ENCODE results near the gene WDR70. TPM values are rescaled to one million over a fixed set of nuclear protein-coding genes. Genes with fewer than 3 reads are reported as not detected.
"Not testable (repeated sequence)": the region's sequence is repeated elsewhere in the genome, so short reads cannot be mapped to it uniquely, and the experiment has no call there.

The WDR70 gene
- total and polyA plus RNA-seq, 2 of the 8 experiments (the other 6 are each of a cell fraction or from before 2014, with no cell fraction given) = 10.6 to 37.4 TPM

DNA sequence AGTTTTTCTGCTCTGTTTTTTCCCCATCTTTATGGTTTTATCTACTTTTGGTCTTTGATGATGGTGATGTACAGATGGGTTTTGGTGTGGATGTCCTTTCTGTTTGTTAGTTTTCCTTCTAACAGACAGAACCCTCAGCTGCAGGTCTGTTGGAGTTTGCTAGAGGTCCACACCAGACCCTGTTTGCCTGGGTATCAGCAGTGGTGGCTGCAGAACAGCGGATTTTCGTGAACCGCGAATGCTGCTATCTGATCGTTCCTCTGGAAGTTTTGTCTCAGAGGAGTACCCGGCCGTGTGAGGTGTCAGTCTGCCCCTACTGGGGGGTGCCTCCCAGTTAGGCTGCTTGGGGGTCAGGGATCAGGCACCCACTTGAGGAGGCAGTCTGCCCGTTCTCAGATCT lies 300.2 kb downstream of the WDR70 start:
- H2BK20ac ChIP-seq (ENCODE audit: low read length); CTCF ChIA-PET (ENCODE audit: partially characterized antibody); H2BK12ac ChIP-seq (ENCODE audit: low read depth, low read length); H3K9me3 ChIP-seq (ENCODE audit: insufficient read depth in 2 of 2, low read depth in 1 of 2, low read length in 1 of 2); H2AK5ac ChIP-seq (ENCODE audit: low read depth, low read length); H3K27ac ChIP-seq (ENCODE audit: low read depth, low read length); H3K4me3 ChIP-seq (ENCODE audit: extremely low read depth in 1 of 4, insufficient read depth in 2 of 4, low read depth in 3 of 4, low read length in 4 of 4); H3K79me2 ChIP-seq (ENCODE audit: control insufficient read depth in 1 of 2, insufficient read depth in 2 of 2, low read length in 2 of 2); H4K20me1 ChIP-seq (replicated peaks in 1 of 2; ENCODE audit: control insufficient read depth in 1 of 2, insufficient read depth in 2 of 2, low read length in 2 of 2); H3K23ac ChIP-seq (ENCODE audit: insufficient read length); H4K91ac ChIP-seq (replicated peaks; ENCODE audit: insufficient read length, low read length); H3K18ac ChIP-seq (ENCODE audit: extremely low read depth, low read length); H4K5ac ChIP-seq (ENCODE audit: insufficient read length, low read depth, low read length); H3K4ac ChIP-seq (replicated peaks; ENCODE audit: insufficient read length, low read depth, low read length); H3K14ac ChIP-seq (ENCODE audit: insufficient read length); FAIRE-seq; H3K4me2 ChIP-seq (ENCODE audit: insufficient read depth in 1 of 2, low read depth in 2 of 2, low read length in 2 of 2); H2BK15ac ChIP-seq (ENCODE audit: low read length); POLR2A ChIA-PET (ENCODE audit: partially characterized antibody); DNase-seq (ENCODE audit: low read depth in 1 of 2, low spot score in 2 of 2); H2AFZ ChIP-seq (ENCODE audit: low read length); H3K36me3 ChIP-seq (ENCODE audit: control insufficient read depth in 2 of 4, insufficient read depth in 4 of 4, low read length in 3 of 4); H2BK5ac ChIP-seq (ENCODE audit: low read depth, low read length); H3K23me2 ChIP-seq (ENCODE audit: low read depth, low read length); H3K27me3 ChIP-seq (replicated peaks in 1 of 4; ENCODE audit: control insufficient read depth in 3 of 4, extremely low read depth in 1 of 4, insufficient read depth in 3 of 4, low read length in 3 of 4); H3K79me1 ChIP-seq (ENCODE audit: low read depth, low read length); H2BK120ac ChIP-seq (replicated peaks; ENCODE audit: low read depth, low read length); H3K56ac ChIP-seq (replicated peaks; ENCODE audit: insufficient read length, low read depth, low read length); H4K8ac ChIP-seq (ENCODE audit: extremely low read depth, insufficient read depth, low read length); H3K9ac ChIP-seq (replicated peaks in 1 of 4; ENCODE audit: extremely low read depth in 1 of 4, low read depth in 3 of 4, low read length in 3 of 4); H3K4me1 ChIP-seq (replicated peaks in 1 of 4; ENCODE audit: control insufficient read depth in 3 of 4, insufficient read depth in 4 of 4, low read length in 3 of 4): not testable (repeated sequence)
- 93% methylated on average over 6 of the region's 8 CpGs; no CpG with 5 or more reads in 1 of the 2 experiments for WGBS, 2 experiments (ENCODE audit: extremely low coverage in 1 of 2, insufficient coverage in 1 of 2, insufficient read length in 1 of 2, insufficient replicate concordance in 2 of 2, low coverage in 1 of 2, low lambda C conversion rate in 2 of 2, missing lambda C conversion rate in 1 of 2)

DNA sequence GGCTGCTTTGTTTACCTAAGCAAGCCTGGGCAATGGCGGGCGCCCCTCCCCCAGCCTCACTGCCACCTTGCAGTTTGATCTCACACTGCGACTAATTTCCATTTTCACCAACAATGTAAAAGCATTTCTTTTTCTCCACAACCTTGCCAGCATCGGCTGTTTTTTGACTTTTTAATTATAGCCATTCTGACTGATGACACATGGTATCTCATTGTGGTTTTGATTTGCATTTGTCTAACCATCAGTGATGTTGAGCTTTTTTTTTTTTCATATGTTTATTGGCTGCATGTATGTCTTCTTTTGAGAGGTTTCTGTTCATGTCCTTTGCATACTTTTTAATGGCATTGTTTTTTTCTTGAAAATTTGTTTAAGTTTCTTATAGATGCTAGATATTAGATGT lies 300.8 kb downstream of the WDR70 start:
- 93% methylated on average over 4 of the region's 4 CpGs; no CpG with 5 or more reads in 1 of the 2 experiments for WGBS, 2 experiments (ENCODE audit: extremely low coverage in 1 of 2, insufficient coverage in 1 of 2, insufficient read length in 1 of 2, insufficient replicate concordance in 2 of 2, low coverage in 1 of 2, low lambda C conversion rate in 2 of 2, missing lambda C conversion rate in 1 of 2)
- H2BK120ac ChIP-seq (replicated peaks; ENCODE audit: low read depth, low read length); H2BK12ac ChIP-seq (ENCODE audit: low read depth, low read length); H3K4me2 ChIP-seq (ENCODE audit: insufficient read depth in 1 of 2, low read depth in 2 of 2, low read length in 2 of 2); H2BK20ac ChIP-seq (ENCODE audit: low read length); H2AFZ ChIP-seq (ENCODE audit: low read length); H3K18ac ChIP-seq (ENCODE audit: extremely low read depth, low read length); H3K9me3 ChIP-seq (ENCODE audit: insufficient read depth in 2 of 2, low read depth in 1 of 2, low read length in 1 of 2); H3K79me2 ChIP-seq (ENCODE audit: control insufficient read depth in 1 of 2, insufficient read depth in 2 of 2, low read length in 2 of 2); H2BK15ac ChIP-seq (ENCODE audit: low read length); H4K8ac ChIP-seq (ENCODE audit: extremely low read depth, insufficient read depth, low read length); H3K4me1 ChIP-seq (replicated peaks in 1 of 4; ENCODE audit: control insufficient read depth in 3 of 4, insufficient read depth in 4 of 4, low read length in 3 of 4); H3K4ac ChIP-seq (replicated peaks; ENCODE audit: insufficient read length, low read depth, low read length); H3K27ac ChIP-seq (ENCODE audit: low read depth, low read length); H2AK5ac ChIP-seq (ENCODE audit: low read depth, low read length); H3K23me2 ChIP-seq (ENCODE audit: low read depth, low read length); H3K27me3 ChIP-seq (replicated peaks in 1 of 4; ENCODE audit: control insufficient read depth in 3 of 4, extremely low read depth in 1 of 4, insufficient read depth in 3 of 4, low read length in 3 of 4); CTCF ChIA-PET (ENCODE audit: partially characterized antibody); H3K23ac ChIP-seq (ENCODE audit: insufficient read length); H4K91ac ChIP-seq (replicated peaks; ENCODE audit: insufficient read length, low read length); H3K14ac ChIP-seq (ENCODE audit: insufficient read length); H3K9ac ChIP-seq (replicated peaks in 1 of 4; ENCODE audit: extremely low read depth in 1 of 4, low read depth in 3 of 4, low read length in 3 of 4); H4K20me1 ChIP-seq (replicated peaks in 1 of 2; ENCODE audit: control insufficient read depth in 1 of 2, insufficient read depth in 2 of 2, low read length in 2 of 2); H3K4me3 ChIP-seq (ENCODE audit: extremely low read depth in 1 of 4, insufficient read depth in 2 of 4, low read depth in 3 of 4, low read length in 4 of 4); H2BK5ac ChIP-seq (ENCODE audit: low read depth, low read length); H3K56ac ChIP-seq (replicated peaks; ENCODE audit: insufficient read length, low read depth, low read length); FAIRE-seq; H4K5ac ChIP-seq (ENCODE audit: insufficient read length, low read depth, low read length); H3K36me3 ChIP-seq (ENCODE audit: control insufficient read depth in 2 of 4, insufficient read depth in 4 of 4, low read length in 3 of 4); H3K79me1 ChIP-seq (ENCODE audit: low read depth, low read length); DNase-seq (ENCODE audit: low read depth in 1 of 2, low spot score in 2 of 2); POLR2A ChIA-PET (ENCODE audit: partially characterized antibody): not testable (repeated sequence)
